GM19468 (cell line): Measurements from ENCODE around the gene SMTN.
"Not testable (repeated sequence)": the region's sequence is repeated elsewhere in the genome, so short reads cannot be mapped to it uniquely, and the experiment has no call there.

Experiments
- ATAC-seq: cut with Tn5 transposase; IDR thresholded peaks from one replicate; pipeline ENCODE4 v1.9.1; 2021; ENCODE audit warnings: mild to moderate bottlenecking, moderate library complexity, moderate number of reproducible peaks; ENCODE audit not compliant: unreplicated experiment; ENCODE audit errors: extremely low read depth

Gene SMTN

GRCh38 chr22:31080848-31081649 lies at the start of gene SMTN:
SMTN (plus strand) TSS chr22:31081318; CDS start chr22:31083259, 1,941 bp downstream.
- no peak for ATAC-seq

GRCh38 chr22:31036671-31037550 lies 44.2 kb upstream of the SMTN start:
- ATAC-seq: no peak

- ATAC-seq: no peak
Measured at GRCh38 chr22:31038686-31039085, 42.4 kb upstream of the SMTN start.

GRCh38 chr22:31039393-31039792 lies 41.7 kb upstream of the SMTN start:
- ATAC-seq: no peak

- no peak for ATAC-seq
Measured at GRCh38 chr22:31040542-31041398, 40.3 kb upstream of the SMTN start.

- no peak for ATAC-seq
Measured at GRCh38 chr22:31044262-31044861, 36.8 kb upstream of the SMTN start.

GRCh38 chr22:31045900-31046538 lies 35.1 kb upstream of the SMTN start:
- ATAC-seq: no peak

GRCh38 chr22:31046539-31047226 lies 34.4 kb upstream of the SMTN start:
- ATAC-seq: no peak

GRCh38 chr22:31048570-31048969 lies 32.5 kb upstream of the SMTN start:
- ATAC-seq: no peak

- no peak for ATAC-seq
Measured at GRCh38 chr22:31049815-31050420, 31.2 kb upstream of the SMTN start.

GRCh38 chr22:31055117-31055634 lies 25.9 kb upstream of the SMTN start:
- ATAC-seq: no peak

GRCh38 chr22:31055635-31056159 lies 25.4 kb upstream of the SMTN start:
- no peak for ATAC-seq

- ATAC-seq: no peak
Measured at GRCh38 chr22:31056986-31057599, 24.0 kb upstream of the SMTN start.

GRCh38 chr22:31059663-31060062 lies 21.5 kb upstream of the SMTN start:
- not testable (repeated sequence) for ATAC-seq

- ATAC-seq: no peak
Measured at GRCh38 chr22:31062566-31063230, 18.4 kb upstream of the SMTN start.

GRCh38 chr22:31064369-31064768 lies 16.7 kb upstream of the SMTN start:
- ATAC-seq: no peak

GRCh38 chr22:31068970-31069369 lies 12.1 kb upstream of the SMTN start:
- ATAC-seq: no peak
